ENCODE data around the gene SPHK2.

GRCh38 chr19:48670699-48671445 lies 51.6 kb downstream of the SPHK2 start:
- TF ChIP-seq CTCF (IDR thresholded peaks at IDR 0.05) (no peak), POLR2A (IDR thresholded peaks at IDR 0.05) (no peak)

All from upper lobe of left lung (tissue), 4 donors.